OCI-LY7 (cell line): ENCODE results near the gene DTX3. TPM values are rescaled to one million over a fixed set of nuclear protein-coding genes. Genes with fewer than 3 reads are reported as not detected.

Experiments used
- BruUV-seq: library from RNA; stranded (reverse); fragments of 400-500 nt; replicated peaks from 2 replicates; lab custom pipeline; 2021; lab: Mats Ljungman, UMichigan
- CTCF ChIA-PET: fragments of 300-600 bp; sonication (Branson Sonifier 250); formaldehyde crosslinking; loops from one replicate; lab custom pipeline; 2022; ENCODE audit warnings: antibody characterized with exemption; ENCODE audit not compliant: unreplicated experiment; lab: Charles Lee
- POLR2A ChIA-PET: fragments of 300-600 bp; sonication (Branson Sonifier 250); formaldehyde crosslinking; loops from one replicate; lab custom pipeline; 2022; ENCODE audit warnings: antibody characterized with exemption; lab: Charles Lee
- DNase-seq: peaks from one replicate; pipeline ENCODE4 v3.0.0-alpha.2; 2015; ENCODE audit warnings: low spot score
- H2AFZ ChIP-seq: fragments of 200-600 bp; sonication (generic), shearing (Covaris generic); 2 replicates; pipeline ENCODE4 v1.6.1; 2014; ENCODE audit warnings: mild to moderate bottlenecking, antibody characterized with exemption, low read length, moderate library complexity
- H3K27ac ChIP-seq: fragments of 200-600 bp; sonication (generic); 2 replicates; pipeline ENCODE4 v1.5.1; 2014; ENCODE audit warnings: mixed run types, low read depth, mild to moderate bottlenecking, moderate library complexity, low read length, inconsistent platforms; ENCODE audit not compliant: poor library complexity, severe bottlenecking
- H3K36me3 ChIP-seq: fragments of 200-600 bp; sonication (generic); 2 replicates; pipeline ENCODE4 v1.6.1; 2014; ENCODE audit warnings: mild to moderate bottlenecking, antibody characterized with exemption, low read length, moderate library complexity, mixed read lengths; ENCODE audit not compliant: insufficient read depth
- H3K4me1 ChIP-seq: fragments of 200-600 bp; sonication (generic); 2 replicates; pipeline ENCODE4 v1.5.1; 2014; ENCODE audit warnings: mild to moderate bottlenecking, low read length; ENCODE audit not compliant: insufficient read depth, poor library complexity, severe bottlenecking
- H3K4me2 ChIP-seq: fragments of 200-600 bp; sonication (generic); 2 replicates; pipeline ENCODE4 v1.6.1; 2014; ENCODE audit warnings: mild to moderate bottlenecking, low read length
- H3K4me3 ChIP-seq: fragments of 200-600 bp; sonication (generic); 2 replicates; pipeline ENCODE4 v1.5.1; 2014; ENCODE audit warnings: mild to moderate bottlenecking, low read depth, low read length; ENCODE audit not compliant: poor library complexity, severe bottlenecking
- H3K79me2 ChIP-seq: fragments of 200-600 bp; sonication (generic); 2 replicates; pipeline ENCODE4 v1.6.1; 2016; ENCODE audit warnings: low read depth, mild to moderate bottlenecking, low read length, moderate library complexity, mixed read lengths; ENCODE audit not compliant: insufficient read depth
- H3K9me2 ChIP-seq: fragments of 200-600 bp; sonication (generic); 2 replicates; pipeline ENCODE4 v1.6.1; 2016; ENCODE audit warnings: mild to moderate bottlenecking, low read length, mixed read lengths; ENCODE audit not compliant: insufficient read depth
- H3K9me3 ChIP-seq: fragments of 200-600 bp; sonication (generic); 2 replicates; pipeline ENCODE4 v1.6.1; 2014; ENCODE audit warnings: mild to moderate bottlenecking, mixed run types, low read length, mixed read lengths
- H4K20me1 ChIP-seq: fragments of 200-600 bp; sonication (generic); 2 replicates; pipeline ENCODE4 v1.6.1; 2014; ENCODE audit warnings: mild to moderate bottlenecking, antibody characterized with exemption, low read length, moderate library complexity, mixed read lengths; ENCODE audit not compliant: insufficient read depth
- EZH2phosphoT487 ChIP-seq: fragments of 200-600 bp; sonication (generic); IDR thresholded peaks from 2 replicates; pipeline ENCODE4 v1.6.1; 2018; ENCODE audit warnings: low read depth, borderline replicate concordance, mild to moderate bottlenecking, mixed run types, antibody characterized with exemption, low read length, moderate library complexity, mixed read lengths
- intact Hi-C: fragments of 100-400 bp; cut with micrococcal nuclease; formaldehyde crosslinking; loops from one replicate; pipeline ENCODE4 v1.10.0; 2022; ENCODE audit not compliant: unreplicated experiment
- total RNA-seq, 2 experiments: library from RNA; depleted of rRNA in 1 of 2; stranded (reverse); fragments of >200 nt in 1 of 2; shearing (Covaris generic) in 1 of 2; gene quantifications; 2 replicates each; pipeline ENCODE4 v1.2.3, GENCODE V29; 2014 to 2022
- TF ChIP-seq, protein P1 (sequence below): fragments of 200-600 bp; sonication (generic); conservative IDR thresholded peaks from 2 replicates; pipeline ENCODE4 v1.5.1; 2014; ENCODE audit warnings: mild to moderate bottlenecking, antibody characterized with exemption, low read length, moderate library complexity, mixed read lengths

Gene DTX3
- total RNA-seq, 2 experiments from 2014 or later = not detected

GRCh38 chr12:57628280-57629191, 23.9 kb downstream of the DTX3 start:
- intact Hi-C loops = no loop called here

GRCh38 chr12:57629897-57630471, 25.4 kb downstream of the DTX3 start:
- H3K9me2 ChIP-seq = no peaks in the 10 kb centered on the region
- no peak overlapping the region for H3K27ac ChIP-seq
- ChIA-PET POLR2A (interaction anchor here (0.6 kb wide), 1 partner anchor 47 kb away, joined by 3 read pairs; no protein-coding TSS in a partner anchor), CTCF (interaction anchor here (0.8 kb wide), 1 partner anchor 15 kb away, joined by 3 read pairs; no protein-coding TSS in a partner anchor)
- no peak for DNase-seq
- H3K36me3 ChIP-seq = no peaks in the 10 kb centered on the region
- H3K9me3 ChIP-seq = no peaks in the 10 kb centered on the region
- H3K4me1 ChIP-seq = no peaks in the 10 kb centered on the region
- H2AFZ ChIP-seq = no peak overlapping the region
- H3K4me2 ChIP-seq = no peak overlapping the region
- no peak overlapping the region for H3K4me3 ChIP-seq
- no TSS peak for BruUV-seq
- intact Hi-C loops = loop anchor here (5.0 kb wide), 1 partner anchor 62 kb away; the partner anchor contains the start of gene OS9
- H3K79me2 ChIP-seq = no peaks in the 10 kb centered on the region
- no peak for TF ChIP-seq EZH2phosphoT487
- H4K20me1 ChIP-seq = no peaks in the 10 kb centered on the region

More at GRCh38 chr12:57628280-57629191, 23.9 kb downstream of the DTX3 start:
- Histone ChIP-seq H3K4me3 (no peak overlapping the region), H4K20me1 (no peaks in the 10 kb centered on the region), H3K4me2 (no peak overlapping the region), H3K36me3 (no peaks in the 10 kb centered on the region), H3K27ac (no peak overlapping the region), H3K9me2 (no peaks in the 10 kb centered on the region), H3K79me2 (no peaks in the 10 kb centered on the region), H2AFZ (no peak overlapping the region), H3K9me3 (no peaks in the 10 kb centered on the region), H3K4me1 (no peaks in the 10 kb centered on the region)
- no TSS peak for BruUV-seq
- ChIA-PET POLR2A (no interaction called here), CTCF (no interaction called here)
- TF ChIP-seq, protein P1, sequence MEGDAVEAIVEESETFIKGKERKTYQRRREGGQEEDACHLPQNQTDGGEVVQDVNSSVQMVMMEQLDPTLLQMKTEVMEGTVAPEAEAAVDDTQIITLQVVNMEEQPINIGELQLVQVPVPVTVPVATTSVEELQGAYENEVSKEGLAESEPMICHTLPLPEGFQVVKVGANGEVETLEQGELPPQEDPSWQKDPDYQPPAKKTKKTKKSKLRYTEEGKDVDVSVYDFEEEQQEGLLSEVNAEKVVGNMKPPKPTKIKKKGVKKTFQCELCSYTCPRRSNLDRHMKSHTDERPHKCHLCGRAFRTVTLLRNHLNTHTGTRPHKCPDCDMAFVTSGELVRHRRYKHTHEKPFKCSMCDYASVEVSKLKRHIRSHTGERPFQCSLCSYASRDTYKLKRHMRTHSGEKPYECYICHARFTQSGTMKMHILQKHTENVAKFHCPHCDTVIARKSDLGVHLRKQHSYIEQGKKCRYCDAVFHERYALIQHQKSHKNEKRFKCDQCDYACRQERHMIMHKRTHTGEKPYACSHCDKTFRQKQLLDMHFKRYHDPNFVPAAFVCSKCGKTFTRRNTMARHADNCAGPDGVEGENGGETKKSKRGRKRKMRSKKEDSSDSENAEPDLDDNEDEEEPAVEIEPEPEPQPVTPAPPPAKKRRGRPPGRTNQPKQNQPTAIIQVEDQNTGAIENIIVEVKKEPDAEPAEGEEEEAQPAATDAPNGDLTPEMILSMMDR = no peak
- no peak for TF ChIP-seq EZH2phosphoT487
- no peak for DNase-seq

DNA sequence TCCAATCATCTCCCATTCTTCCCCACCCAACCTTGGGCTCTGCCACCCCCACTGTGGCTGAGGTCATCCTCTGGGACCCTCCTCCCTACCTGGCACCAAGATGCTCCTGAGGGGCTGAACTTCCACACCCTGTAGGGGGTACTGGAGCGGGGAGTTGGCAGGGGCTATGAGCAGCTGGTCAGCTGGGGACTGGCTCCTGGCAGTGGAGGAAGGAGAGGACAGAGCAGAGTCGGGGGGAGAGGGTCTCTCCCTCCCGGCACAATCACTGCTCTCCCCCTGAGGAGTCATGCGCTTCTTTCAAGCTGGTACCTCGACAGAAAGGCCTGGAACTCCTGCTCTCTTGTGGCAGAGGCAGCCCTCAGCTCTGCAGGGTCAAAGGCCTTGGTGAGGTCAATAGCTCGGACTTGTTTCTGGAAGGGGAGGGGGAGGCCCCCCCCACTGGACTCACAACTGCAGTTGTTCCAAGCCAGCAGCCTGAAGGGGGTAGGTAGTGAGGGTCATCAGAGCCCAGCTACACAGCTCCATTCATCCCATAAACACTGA, 26.3 kb downstream of the DTX3 start:
- no peak for TF ChIP-seq EZH2phosphoT487
- TF ChIP-seq, protein P1 = no peak
- DNase-seq = no peak
- no peak overlapping the region for H3K27ac ChIP-seq
- no peaks in the 10 kb centered on the region for H3K36me3 ChIP-seq
- no peaks in the 10 kb centered on the region for H3K4me1 ChIP-seq
- no TSS peak for BruUV-seq
- no peak overlapping the region for H2AFZ ChIP-seq
- CTCF ChIA-PET = interaction anchor here (0.6 to 0.8 kb wide), 2 partner anchors 16 to 514 kb away, joined by 3 read pairs; no protein-coding TSS in a partner anchor
- no peak overlapping the region for H3K4me3 ChIP-seq
- H3K9me3 ChIP-seq = no peaks in the 10 kb centered on the region
- POLR2A ChIA-PET = interaction anchor here (1.3 kb wide), 1 partner anchor 111 kb away, joined by 3 read pairs; no protein-coding TSS in a partner anchor
- no peaks in the 10 kb centered on the region for H4K20me1 ChIP-seq
- no peak overlapping the region for H3K4me2 ChIP-seq
- H3K79me2 ChIP-seq = no peaks in the 10 kb centered on the region
- no peaks in the 10 kb centered on the region for H3K9me2 ChIP-seq
- intact Hi-C loops = loop anchor here (5.0 kb wide), 1 partner anchor 61 kb away; the partner anchor contains the start of gene OS9
